NCI-H510A (cell line): ENCODE results near the gene CACTIN.

ENCODE experiments used
- DNase-seq: peaks from one replicate; lab custom pipeline; 2025; lab: John Stamatoyannopoulos, UW

Gene CACTIN

DNA sequence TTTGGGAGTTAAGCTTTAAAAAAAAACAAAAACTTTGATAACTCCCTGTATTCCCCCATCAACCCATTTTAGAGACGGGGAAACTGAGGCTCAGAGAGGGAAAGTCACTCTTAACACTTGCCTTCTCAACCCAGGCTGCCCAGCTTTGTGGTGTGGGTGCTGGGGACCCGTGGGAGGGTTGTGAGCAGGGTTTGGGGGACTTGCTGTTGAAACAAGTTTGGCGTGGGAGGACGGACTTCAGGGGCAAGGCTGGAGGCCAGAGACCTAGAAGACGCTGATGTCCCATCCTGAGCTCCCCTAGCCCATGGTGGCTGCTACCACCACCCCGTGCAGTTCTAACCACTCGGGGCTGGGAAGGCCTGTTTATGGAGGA lies 747 bp upstream of the CACTIN start:
- no peak for DNase-seq

DNA sequence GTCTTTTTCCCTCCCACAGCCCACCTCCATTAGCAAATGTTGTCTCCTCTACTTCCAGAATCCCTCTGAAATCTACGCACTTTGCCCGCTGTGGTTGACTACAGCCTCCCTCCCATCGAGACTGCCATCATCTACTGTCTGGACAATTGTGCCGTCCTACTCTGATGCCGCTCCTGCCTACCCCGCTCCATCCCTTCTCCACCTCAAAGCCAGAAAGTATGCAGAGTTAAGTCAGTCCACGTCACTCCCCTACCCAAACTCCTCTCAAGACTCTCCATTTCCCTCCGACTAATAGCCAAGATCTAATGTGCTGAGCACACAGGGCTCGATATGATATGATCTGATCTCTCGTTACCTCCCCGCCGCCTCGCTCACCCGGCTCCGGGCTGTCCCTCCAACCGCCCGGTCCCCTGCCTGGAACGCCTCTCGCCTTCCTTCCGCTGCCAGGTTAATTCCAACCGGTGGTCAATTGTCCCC lies 556 bp downstream of the CACTIN start:
- DNase-seq: no peak

DNA sequence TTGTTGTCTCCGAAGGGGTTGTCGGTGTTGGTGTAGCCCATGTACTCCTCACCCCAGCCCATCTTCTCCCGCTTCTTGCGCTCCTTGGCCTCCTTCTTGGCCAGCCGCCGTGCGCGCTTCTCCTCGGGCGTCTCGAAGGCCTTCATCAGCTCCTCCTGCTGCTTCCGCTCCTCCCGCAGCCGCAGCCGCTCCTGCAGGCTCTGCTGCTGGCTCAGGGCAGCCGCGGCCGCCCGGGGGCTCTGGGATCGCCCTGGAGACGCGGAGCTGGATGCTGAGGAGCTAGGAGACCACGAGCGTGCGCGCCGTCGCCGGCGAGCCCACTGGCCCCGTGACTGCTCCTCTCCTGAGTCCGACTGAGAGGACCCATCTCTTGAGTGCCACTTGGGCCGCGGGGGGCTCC lies 2.9 kb downstream of the CACTIN start:
- DNase-seq: no peak

DNA sequence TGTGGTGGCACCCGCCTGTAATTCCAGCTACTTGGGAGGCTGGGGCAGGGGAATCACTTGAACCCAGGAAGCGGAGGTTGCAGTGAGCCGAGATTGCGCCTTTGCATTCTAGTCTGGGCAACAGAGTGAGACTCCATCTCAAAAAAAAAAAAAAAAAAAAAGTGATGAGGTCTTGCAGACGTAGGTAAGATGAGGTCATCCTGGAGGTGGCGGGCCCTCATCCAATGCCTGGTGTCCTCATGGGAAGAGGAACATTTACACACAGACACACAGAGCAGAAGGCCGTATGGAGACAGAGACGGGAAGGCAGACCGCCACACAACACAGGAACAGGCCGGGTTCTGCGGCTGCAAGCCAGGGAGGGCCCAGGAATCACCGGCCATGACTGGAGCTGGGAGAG lies 4.4 kb downstream of the CACTIN start:
- DNase-seq: no peak

DNA sequence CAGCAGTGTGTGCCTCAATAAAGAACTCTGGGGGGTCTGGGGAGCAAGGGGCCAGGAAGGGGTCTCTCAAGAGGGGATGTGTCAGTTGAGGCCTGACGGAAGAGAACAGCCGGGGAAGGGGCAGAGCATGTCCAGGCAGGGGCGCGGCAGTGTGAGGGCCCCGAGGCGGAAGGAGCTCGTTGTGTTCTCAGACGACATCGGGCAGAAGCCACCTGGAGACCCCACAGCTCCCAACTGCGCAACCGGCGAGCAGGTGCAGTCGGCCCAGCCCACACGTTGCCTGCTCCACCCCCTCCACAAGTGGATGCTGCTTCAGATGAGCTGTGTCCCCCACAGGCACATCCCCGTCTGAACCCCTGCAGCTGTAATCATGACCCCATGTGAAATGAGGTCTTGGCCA lies 4.9 kb downstream of the CACTIN start:
- no peak for DNase-seq

DNA sequence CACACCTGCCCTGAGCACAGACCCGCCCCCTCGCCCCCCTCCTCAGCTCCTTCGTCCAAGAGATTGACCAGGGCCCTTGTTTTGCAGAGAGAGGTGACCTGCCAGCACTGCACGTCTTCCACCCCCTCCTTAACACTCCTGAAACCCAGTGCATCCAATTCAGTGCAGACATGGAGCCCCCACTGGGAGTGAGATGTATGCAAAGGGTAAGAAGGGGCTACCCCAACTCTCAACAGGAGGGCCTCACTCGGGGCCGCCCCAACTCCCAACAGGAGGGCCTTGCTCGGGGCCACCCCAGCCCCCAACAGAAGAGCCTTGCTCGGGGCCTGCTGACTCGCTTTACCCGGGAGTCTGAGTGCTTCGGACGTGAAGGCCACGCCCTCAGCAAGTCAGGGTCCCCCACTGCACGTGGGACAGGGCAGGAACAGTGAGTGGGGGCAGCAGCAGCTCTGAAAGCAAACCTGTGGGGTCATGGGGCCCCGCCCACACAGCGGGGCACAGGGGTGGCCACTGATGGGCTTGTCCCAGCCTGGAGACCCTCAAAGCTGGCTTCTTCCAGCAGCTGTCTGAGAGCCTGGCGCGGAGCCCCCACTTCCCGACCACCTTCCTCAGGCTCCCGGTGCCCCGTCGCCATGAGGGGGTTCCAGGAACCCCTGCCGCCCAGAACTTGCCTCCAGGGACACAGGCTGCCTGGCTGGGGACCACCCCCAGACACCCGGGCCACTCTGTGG lies 5.6 kb downstream of the CACTIN start:
- no peak for DNase-seq

DNA sequence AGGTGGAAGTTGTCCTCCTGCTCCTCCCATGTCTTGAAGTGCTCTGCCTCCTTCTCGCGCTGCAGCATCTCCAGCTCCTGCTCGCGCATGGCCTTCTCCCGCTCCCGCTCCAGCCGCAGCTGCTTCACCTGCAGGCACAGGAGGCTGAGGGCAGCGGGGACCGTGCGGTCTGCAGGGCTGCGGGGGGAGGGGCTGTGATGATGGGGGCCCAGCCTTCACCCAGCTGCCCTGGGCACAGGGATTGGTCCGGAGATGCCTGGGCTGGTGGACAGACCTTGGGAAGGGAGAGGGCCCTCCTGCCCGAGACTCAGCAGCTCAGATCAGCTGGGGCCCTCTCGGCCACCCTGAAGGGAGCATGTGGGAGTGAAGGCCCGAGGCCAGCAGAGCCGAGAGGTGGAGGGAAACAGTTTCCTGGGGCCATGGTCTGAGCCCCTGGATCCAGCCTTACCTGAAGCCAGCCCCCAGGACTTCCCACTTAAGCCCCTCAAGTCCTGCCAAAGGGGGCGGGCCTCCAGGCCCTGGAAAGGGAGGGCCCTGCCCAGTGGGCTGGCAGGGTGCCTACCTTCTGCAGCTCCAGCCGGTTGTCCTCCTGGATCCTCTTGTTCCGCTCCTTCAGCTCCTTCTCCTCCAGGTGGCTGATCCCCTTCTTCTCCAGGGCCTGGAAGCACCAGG lies 6.3 kb downstream of the CACTIN start:
- no peak for DNase-seq

DNA sequence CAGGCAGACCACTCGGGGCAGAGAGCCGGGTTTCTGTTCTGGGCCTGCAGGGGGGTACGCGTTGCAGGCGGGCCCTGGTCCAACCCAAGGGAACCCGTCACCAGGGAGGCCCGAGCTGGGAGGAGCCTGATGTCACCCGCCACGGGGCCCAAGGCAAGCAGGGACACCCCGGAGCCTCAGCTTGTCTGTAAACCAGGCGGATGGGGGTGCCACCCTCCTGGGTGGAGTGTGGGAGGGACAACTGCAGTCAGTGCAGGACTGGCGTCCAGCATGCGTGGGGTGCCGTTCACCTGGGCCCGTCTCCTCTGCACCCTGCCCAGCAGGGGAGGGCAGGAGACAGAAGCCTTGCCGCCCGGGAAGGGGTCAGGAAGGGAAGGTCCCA lies 7.0 kb downstream of the CACTIN start:
- DNase-seq: no peak

GRCh38 chr19:3618811-3619630 lies 7.6 kb downstream of the CACTIN start:
- DNase-seq: no peak

GRCh38 chr19:3618144-3618810 lies 8.3 kb downstream of the CACTIN start:
- no peak for DNase-seq

DNA sequence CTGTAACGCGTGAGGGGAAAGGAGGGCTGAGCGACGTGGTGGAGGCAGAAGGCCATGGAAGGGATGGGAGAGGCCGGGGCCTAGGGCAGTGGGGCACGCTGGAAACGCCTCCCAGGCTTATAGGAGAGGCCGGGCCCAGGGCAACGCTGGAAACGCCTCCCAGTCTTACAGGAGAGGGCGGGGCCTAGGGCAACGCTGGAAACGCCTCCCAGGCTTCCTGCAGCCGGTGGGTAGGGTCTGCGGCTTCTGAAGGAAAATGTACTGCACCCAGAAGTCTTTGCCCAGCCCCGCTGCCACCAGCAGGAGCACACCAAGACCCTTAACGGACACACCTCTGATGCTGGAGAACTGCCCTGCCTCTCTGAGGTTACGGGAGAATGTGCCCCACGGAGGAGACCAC lies 9.1 kb downstream of the CACTIN start:
- DNase-seq: no peak

DNA sequence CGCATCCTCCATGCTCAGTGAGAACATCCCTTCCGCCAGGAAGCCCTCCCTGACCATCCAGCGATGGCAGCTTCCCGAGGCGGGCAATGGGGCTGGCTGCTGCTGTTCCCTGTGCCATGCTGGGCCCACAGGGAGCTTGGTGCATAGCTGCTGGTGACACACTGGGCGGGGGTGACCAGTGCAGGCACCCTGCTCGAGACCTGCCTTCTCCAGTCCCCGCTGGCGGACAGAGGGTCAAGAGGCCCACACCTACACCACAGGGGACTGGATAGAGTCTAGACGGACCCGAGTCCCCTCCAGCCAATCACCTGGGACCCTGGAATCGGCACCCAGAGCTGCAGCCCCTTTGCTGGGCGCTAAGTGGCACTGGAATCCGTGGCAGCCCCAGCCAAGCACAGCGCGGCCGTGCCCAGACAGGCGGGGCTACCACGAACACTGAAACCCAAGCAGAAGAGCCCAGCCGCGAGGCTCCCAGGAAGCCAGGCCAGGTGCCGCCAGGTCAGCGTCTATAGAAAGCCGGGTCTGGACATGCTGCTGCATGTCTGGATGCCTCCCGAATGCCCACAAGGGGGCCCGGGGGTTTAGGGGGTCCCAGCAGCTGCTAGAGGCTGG lies 11.0 kb downstream of the CACTIN start:
- no peak for DNase-seq

GRCh38 chr19:3614858-3615505 lies 11.6 kb downstream of the CACTIN start:
- no peak for DNase-seq

DNA sequence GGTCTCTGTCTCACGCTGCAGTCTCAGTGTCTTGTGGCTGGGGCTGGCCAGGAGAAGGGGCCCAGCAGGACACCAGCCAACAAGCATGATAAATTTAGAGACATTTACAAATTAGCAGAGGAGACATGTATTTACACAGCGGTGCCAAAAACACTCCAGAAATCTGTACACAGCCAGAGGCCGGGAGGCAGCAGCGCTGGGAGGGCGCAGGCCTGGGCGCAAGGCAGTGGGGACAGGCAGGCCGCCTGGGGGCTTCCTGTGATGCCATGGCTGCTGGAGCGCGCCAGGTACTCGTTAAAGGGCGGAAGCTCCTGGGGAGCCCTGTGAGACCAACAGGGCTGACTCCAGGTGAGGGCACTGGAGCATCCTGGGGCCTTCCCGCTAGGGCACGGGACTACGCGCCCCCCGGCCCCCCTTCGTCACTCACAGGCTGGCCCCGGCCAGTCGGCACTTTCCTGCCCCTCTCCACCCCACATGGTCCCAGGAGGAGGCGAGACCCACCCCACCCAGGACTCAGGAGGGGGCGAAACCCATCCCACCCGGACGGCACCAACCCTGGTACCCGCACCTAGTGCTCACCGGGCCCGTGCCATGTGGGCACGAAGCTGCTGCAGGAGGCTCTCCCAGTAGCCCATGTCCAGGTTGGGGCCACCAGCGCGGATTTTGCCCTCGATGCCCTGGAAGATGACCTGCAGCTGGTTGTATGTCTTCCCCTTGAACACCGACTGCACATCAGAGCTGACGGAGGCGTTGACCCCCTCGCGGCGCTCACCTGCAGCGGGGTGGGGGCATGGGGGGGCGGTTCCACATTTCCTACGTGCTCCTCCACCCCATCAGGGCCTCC lies 12.6 kb downstream of the CACTIN start:
- DNase-seq: no peak

- no peak for DNase-seq
Observed at GRCh38 chr19:3612901-3613741, 13.5 kb downstream of the CACTIN start.

DNA sequence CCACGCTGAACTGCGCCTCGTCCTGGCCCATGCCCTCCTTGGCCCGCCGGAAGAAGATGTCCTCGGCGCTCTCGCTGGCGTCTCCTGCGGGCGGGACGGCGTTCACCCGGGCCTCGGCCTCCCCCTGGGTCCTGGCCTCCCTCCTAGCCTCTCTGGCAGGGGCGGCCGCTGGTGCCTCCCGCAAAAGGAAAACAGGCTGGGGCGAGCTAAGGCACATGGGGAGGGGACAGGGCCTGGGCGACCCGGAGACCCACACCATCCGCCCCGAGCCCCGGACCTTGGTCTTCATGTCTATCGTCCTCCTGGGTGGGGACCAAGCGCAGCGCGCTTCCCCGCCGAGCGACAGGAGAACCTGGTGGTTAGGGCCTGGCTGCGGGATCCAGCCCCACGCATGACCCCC lies 14.3 kb downstream of the CACTIN start:
- no peak for DNase-seq

- no peak for DNase-seq
Observed at GRCh38 chr19:3611841-3612240, 14.7 kb downstream of the CACTIN start.

DNA sequence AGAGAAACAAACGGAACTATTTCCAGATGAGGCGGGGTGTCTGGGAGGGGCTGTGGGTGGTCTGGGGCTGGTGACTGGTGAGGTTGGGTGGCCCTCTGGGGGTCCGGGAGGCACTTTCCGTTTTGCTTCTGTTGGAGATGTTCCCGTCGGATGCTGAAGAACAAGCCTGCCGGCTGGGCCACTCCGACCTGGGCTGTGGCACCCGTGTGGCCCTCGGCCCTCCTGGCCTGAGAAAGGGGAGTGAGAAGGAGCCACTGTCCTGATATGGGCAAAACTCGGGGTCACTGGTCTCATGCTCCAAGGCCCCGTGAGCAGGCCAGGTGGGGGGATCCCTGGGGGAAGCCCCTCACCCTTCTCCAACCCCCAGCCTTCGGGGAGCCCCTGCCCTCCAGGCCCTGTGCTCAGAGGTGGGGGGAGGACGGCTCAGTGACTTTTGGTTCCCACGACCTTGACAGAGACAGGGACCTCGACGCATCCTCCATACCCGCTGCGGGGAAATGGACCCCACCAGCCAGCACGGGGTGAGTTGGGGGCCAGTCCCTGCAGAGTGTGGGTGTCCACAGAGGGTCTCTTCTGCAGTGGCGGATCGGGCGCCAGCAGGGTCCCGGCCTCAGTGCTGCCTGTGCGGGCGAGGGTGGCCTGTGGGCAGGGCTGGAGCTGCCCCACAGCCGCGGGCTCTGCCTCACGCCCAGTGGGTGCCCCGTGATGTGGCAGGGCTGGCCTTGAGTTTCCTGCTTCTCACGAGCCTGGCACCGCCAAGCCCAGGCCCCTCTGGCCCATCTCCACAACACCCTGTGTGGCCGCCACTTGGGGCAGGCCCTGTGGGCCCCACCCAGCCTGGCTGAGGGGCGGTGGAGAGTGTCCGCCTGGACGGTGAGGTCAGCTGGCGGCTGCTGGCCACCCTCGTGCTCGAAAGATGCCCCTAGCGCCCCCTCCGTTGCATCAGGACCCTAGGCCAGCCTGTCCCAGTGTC lies 15.6 kb downstream of the CACTIN start:
- no peak for DNase-seq
